Fibroblast of skin of abdomen (primary cell): ENCODE measurements around the gene KRTAP6-3.

Experiments
- DNase-seq: peaks from one replicate; pipeline ENCODE4 v3.0.0-alpha.2; 2013

Gene KRTAP6-3

DNA sequence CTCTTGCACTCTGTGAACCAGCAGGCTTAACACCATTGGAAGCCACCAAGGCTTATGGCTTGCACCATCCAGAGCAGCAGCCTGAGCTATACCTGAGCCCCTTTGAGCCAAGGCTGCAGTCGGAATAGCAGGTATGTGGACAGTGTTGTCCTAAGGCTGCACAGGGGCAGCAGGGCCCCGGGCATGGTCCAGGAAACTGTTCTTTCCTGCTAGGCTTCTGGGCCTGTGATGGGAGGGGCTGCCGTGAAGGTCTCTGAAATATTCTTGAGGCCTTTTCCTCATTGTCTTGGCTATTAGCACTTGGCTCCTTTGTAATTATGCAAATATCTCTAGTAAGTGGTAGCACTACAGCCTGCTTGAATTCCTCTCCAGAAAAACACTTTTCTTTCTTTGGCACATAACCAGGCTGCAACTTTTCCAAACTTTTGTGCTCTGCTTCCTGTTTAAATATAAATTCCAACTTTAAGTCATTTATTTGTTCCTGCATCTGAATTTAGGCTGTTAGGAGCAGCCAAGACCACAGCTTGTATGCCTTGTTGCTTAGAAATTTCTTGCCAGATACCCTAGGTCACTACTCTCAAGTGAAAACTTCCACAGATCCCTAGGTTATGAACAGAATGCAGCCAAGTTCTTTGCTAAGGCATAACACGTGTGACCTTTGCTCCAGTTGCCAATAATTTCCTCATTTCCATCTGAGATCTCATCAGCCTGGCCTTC, 33.4 kb downstream of the KRTAP6-3 start:
- no peak for DNase-seq

DNA sequence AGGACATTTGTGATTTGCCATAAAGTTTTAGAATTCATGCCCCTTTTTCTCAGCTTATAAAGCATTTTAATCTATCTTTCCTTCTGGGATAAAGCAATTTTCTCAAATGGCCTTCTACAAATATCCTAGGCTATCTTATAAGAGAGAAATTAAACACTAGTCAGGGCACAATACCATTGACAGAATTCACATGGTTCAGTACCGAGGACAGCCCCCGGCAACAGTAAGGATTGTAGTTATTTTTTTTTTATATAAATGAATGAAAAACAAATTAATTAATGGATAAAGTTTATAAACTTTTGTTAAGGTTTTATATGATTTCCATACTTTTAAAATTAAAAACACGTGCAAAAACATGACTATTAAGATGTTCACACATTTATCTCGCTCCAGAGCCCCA, 35.9 kb downstream of the KRTAP6-3 start:
- no peak for DNase-seq

DNA sequence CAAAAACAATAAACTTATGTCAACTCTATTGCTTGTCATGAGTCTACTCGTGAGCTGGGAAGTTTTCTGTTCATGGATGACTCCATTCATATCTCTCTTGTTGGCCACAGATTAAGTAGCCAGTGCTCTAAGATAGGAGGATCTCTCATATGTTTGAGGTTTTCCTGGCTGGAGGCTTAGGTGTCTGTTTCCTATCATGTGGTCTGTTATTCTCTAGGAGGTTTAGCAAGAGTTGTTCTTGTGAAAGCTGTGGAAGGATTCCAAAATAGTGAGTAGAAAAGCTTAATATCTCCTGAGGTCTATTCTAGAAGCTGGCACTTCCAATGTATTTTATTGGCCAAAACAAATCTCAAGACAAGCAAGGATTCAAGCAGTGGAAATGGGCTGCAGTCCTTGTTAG, 37.0 kb downstream of the KRTAP6-3 start:
- DNase-seq: no peak

DNA sequence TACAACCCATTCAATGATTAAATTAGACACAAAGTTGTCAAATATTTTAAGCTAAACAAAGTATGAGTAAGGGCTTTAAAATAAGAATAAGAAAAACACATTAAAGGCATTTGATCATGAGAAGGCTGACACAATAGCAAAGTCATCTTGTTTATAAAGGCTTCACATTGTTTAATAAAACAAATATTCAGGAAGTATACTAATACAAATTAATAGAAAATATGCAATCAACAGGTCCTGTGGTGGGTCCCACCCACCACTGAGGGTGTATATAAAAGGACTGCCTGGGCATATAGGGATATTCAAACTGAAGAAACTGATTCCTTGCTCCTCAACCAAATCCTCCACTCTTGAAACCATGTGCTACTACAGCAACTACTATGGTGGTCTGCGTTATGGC, 42.7 kb downstream of the KRTAP6-3 start, which contains the start of gene KRTAP20-2:
Gene KRTAP20-2 (plus strand): TSS at position 301 of the 400 bp plus-strand sequence. CDS start 58 bp downstream, at position 359.
- no peak for DNase-seq

DNA sequence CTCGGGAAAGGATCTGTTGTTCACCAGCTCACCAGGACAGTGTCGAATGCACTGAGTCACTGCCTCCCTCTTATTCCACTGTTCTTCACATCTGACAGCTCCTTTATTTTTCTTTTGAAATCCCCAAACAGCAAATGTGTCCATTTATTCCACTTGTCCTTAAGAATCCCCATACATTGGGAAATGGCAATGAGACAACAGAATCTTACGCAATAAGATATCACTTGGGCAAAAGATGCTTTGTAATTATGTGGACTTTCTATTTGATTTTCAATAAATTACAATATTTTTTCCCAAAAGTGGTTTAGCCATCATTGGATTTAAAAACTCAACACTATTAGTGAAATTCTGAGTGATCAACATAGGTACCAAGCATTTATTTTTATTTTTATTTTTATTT, 46.4 kb downstream of the KRTAP6-3 start:
- no peak for DNase-seq

DNA sequence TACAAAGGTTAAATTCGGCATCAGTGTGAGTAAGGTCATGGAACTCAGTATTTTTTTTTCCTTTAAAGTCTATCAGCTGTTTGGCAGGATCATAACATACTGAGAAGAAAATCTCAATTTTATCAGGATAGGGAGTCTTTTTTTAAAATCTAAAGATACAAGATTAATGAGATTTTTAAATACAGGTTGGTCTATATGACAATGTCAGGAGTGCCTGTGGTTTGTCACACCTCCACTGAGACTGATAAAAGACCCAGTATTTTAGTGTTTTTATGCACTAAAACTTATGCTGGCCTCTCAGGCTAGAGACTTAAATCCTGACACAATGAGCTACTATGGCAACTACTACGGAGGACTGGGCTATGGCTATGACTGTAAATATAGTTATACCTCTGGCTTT, 50.3 kb downstream of the KRTAP6-3 start, which contains the start of gene KRTAP20-3:
Gene KRTAP20-3 (plus strand): TSS at position 301 of the 400 bp plus-strand sequence.
- no peak for DNase-seq
